EL (cell line): ENCODE measurements around the gene COX7A1.
A peak's percentile ranks its signal among the peaks of the same experiment; 100 is the strongest.
"Not testable (repeated sequence)": the region's sequence is repeated elsewhere in the genome, so short reads cannot be mapped to it uniquely, and the experiment has no call there.

Experiments used
- DNase-seq: peaks from one replicate; pipeline ENCODE4 v3.0.0-alpha.2; 2016

The COX7A1 gene

DNA sequence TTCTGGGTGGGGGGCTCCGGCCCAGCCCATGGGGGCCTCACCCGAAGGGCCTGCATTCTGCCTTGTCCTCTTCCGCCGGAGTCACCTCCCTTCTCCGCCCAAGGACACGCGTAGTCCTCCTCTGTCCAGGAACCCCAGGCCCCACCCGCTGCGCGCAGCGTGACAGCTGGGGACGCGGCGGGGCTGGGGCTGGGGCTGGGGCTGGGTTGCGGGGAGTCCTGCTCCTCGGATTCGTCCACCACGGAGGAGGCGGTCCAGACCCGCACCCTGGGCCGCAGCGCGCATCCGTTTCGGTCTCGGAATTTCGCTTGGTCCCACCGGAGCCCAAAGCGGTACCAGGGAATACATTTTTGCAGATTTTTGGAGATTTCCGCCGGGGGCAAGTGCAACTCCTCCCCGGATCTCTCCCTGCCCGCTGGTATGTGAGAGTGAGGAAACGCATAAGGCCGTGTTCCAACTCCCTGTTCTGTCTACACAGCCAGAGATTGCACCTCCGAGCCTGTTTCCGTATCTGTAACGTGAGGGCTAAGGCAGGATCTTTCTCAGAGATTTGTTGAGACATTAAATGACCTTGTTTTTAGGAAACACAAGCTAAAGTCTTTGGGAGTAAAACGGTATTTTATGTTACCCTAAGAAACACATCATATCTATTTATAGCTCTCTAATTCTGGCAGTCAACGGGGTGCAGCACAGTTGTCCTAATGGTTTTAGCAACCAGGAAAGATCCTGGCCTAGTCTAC, at the start of gene COX7A1:
Gene COX7A1 (minus strand): TSS at position 96 of the 740 bp plus-strand sequence. CDS start 40 bp downstream, at position 56.
- DNase-seq, result peak; percentile 30

DNA sequence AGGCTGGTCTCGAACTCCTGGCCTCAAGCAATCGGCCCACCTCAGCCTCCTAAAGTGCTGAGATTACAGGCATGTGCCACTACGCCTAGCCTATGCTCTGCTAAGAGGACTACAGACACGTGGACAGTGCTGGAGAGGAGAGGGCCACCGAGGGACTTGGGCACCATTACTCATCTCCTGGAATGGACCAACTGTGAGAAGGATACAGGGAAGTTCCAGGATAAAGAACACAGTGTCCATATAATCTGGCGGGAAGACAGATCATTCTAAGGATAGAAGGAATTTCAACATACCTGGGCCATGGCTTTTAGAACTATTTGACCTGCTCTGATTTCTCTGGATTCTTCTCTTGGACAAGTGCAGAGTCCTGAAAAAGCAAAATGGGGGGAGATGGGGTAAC, 49.4 kb upstream of the COX7A1 start:
- no peak for DNase-seq

DNA sequence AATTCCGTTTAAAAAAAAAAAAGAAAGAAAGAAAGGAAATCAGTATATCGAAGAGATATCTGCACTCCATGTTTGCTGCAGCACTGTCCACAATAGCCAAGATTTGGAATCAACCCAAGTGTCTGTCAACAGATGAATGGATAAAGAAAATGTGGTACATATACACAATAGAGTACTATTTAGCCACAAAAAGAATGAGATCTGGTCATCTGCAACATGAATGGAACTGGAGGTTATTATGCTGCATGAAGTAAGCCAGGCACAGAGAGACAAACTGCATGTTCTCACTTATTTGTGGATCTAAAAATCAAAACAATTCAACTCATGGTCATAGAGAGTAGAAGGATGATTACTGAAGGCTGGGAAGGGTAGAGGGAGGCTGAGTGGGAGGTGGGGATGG, 45.9 kb upstream of the COX7A1 start:
- no peak for DNase-seq

DNA sequence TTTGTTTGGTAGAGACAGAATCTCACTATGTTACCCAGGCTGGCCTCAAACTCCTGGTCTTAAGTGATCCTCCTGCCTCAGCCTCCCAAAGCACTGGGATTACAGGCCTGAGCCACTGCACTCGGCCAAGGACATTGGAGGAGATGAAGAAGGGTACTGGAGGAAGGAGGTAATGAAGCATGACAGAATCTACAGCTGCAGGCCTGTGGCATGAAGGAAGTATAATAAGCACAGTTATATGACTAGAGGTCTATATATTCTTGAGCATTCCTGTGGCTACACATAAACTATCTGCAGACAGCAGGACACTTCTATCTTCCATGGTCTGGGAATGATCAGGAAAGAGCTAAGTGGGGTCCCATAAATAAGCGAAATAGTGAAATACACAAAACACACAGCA, 44.0 kb upstream of the COX7A1 start:
- no peak for DNase-seq

DNA sequence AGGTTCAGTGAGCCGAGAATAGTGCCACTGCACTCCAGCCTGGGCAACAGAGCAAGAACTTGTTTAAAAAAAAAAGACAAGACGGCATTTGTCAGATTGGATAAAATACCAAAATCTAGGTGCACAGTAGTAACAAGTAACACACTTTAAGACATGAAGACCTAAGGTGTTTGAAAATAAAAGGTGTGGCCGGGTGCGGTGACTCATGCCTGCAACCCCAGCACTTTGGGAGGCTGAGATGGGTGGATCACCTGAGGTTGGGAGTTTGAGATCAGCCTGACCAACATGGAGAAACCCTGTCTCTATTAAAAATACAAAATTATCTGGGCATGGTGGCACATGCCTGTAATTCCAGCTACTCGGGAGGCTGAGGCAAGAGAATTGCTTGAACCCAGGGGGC, 34.5 kb upstream of the COX7A1 start:
- not testable (repeated sequence) for DNase-seq

DNA sequence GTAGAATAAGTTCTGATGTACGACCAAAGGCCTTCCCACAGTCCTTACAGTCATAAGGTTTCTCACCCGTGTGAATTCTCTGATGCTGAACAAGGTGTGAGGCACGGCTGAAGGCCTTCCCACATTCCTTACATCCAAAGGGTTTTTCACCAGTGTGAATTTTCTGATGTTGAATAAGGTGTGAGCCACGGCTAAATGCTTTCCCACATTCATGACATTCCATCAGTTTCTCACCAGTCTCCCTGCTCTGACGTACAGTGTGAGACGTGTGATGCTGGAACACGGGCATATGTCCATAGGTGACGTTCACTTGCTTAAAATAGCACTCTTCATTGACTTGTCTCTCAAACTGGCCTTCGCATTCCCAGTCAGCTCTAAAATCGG, 31.0 kb upstream of the COX7A1 start:
- DNase-seq, result no peak

DNA sequence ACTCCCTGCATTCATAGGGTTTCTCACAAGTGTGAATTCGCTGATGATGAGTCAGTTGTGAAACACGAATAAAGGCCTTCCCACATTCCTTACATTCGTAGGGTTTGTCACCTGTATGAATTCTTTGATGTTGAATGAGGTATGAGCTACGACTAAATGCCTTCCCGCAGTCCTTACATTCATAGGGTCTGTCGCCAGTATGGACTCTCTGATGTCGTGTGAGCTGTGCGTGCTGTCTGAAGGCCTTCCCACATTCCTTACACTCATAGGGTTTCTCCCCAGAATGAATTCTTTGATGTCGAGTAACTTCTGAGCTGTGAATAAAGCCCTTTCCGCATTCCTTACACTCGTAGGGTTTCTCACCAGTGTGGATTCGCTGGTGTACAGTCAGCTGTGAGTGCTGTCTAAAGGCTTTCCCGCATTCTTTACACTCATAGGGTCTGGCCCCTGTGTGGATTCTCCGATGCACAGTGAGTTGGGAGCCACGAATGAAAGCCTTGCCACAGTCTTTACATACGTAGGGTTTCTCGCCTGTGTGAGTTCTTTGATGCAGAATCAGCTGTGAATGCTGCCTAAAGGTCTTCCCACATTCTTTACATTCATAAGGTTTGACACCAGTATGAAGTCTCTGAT, 30.5 kb upstream of the COX7A1 start:
- peak; percentile 69 for DNase-seq

DNA sequence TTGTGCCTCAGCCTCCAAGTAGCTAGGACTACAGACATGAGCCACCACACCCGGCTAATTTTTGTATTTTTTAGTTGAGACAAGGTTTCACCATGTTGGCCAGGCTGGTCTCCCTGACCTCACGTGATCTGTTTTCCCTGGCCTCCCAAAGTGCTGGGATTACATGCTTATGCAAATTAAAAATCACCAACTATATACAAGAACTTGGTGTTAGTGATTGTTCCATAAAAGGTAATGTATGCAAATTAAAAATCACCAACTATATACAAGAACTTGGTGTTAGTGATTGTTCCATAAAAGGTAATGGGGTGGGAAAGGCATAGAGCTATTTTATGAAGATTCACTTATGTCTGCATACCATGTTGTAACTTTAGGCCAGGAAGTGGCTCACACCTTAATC, 26.8 kb upstream of the COX7A1 start:
- not testable (repeated sequence) for DNase-seq

DNA sequence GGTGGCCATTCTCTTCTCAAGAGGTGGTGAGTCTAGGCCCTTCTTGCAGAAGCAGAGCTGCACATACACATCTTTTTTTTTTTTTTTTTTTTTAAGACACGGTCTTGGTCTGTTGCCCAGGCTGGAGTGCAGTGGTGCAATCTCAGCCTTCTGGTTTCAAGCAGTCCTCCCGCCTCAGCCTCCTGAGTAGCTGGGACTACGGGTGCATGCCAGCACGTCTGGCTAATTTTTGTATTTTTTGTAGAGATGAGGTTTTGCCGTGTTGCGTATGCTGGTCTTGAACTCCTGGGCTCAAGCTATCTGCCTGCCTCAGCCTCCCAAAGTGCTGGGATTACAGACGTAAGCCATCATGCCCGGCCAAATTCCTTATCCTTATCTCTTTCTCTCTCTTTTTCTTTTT, 21.6 kb upstream of the COX7A1 start:
- not testable (repeated sequence) for DNase-seq

DNA sequence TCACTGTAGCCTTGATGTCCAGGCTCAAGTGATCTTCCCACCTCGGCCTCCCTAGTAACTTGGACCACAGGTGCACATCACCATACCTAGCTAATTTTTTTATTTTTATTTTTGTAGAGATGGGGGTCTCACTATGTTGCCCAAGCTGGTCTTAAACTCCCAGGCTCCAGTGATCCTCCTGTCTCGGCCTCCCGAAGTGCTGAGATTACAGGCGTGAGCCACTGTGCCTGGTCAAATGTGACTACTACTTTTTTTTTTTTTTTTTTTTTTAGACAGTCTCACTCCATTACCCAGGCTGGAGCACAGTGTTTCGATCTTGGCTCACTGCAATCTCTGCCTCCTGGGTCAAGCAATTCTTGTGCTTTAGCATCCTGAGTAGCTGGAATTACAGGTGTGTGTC, 20.6 kb upstream of the COX7A1 start:
- no peak for DNase-seq

DNA sequence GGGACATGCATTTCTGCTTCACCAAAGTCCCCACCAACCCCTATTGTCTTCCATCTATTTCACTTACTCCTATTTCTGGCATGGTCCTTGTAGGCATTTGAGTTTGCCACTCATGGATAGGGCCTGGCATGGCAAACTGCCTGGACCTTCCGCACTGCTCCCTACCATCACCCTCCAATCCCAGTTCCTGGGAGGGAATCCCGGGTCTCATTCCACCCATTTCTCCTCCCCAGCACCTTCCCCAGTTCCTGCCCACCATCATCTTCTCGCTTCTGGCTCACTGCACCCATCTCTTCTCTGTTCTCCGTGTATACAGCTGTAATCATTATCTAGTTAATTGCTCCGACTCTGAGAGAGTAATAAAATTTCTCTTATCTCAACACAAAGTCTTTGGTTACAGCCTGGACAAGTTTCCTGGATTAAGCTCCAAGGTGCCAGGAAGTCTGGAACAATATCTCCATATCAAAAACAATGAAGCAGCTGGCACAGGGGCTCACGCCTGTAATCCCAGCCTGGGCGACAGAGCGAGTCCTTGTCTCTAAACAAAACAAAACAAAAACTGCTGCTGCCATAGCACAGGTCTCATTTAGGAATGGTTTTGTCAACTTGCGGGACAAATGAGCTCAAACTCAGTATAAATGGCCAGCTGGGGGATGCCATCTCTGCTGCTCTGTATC, 17.0 kb upstream of the COX7A1 start:
- DNase-seq, result no peak

DNA sequence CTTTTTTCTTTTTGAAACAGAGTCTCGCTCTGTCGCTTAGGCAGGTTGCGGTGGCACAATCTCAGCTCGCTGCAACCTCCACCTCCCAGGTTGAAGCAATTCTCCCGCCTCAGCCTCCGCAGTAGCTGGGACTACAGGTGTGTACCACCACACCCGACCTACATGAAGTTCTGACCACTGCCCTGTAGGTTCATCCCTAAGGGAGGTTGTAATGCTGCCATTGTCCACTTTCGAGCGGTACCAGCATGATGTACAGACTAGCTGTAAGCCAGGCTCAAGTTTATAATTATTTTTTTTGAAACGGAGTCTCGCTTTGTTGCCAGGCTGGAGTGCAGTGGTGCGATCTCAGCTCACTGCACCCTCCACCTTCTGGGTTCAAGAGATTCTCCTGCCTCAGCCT, 11.6 kb upstream of the COX7A1 start:
- DNase-seq, result no peak

DNA sequence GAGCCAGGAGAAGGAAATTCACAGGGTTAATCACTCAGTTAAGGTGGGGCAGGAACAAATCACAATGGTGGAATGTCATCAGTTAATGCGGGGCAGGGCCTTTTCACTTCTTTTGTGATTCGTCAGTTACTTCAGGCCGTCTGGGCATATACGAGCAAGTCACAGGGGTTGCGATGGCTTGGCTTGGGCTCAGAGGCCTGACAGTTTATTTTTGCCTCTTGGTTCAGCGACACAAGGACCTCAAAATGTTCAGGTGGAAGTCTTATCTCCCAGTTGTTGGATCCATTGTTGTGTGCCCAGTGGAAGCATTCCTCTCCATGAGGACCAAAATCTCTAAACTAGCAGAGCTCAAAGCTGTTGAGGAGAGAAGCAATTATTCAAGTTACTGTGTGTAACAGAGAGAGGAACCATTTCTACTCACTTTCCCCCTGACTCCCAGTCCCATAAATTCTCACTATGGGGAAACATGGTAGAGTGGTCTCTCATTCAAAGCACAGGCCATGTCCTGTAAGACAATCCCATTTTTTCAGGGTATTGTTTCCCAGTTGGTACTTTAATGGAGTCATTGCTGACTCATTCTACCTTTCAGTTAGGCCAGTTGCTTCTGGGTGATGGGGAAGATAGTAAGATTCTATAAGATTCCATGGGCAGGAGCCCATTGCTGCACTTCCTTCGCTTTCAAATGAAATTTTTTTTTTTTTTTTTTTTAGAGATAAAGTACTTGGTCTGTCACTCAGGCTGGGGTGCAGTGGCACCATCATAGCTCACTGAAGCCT, 8.8 kb upstream of the COX7A1 start:
- DNase-seq, result no peak

DNA sequence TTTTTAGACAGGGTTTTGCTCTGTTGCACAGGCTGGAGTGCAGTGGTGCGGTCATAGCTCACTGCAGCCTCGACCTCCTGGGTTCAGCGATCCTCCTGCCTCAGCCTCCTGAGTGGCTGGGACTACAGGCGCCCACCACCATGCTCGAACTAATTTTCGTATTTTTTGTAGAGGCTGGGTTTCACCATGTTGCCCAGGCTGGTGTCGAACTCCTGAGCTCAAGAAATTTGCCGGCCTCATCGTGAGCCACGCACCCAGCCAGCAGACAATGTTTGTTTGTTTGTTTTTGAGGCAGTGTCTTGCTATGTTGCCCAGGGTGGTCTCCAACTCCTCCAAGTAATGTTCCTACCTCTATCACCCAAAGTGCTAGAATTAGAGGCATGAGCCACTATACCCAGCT, 879 bp upstream of the COX7A1 start:
- no peak for DNase-seq

DNA sequence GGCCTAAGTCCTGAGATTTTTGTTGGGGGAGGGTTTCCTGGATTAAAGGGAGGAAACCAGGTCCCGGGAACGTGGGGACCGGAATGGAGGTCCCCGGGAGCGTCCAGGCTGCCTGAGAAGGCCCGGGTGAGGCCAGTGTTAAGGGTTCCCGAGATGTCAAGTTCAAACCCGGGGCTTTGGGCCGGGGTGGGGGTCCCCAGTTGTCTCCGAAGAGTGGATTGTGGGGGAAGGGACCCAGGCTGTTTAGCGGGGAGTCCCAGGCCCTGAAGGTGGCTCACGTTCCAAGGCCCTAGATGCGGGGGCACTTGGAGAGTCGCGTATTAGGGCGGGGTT, 262 bp downstream of the COX7A1 start:
- DNase-seq, result no peak

DNA sequence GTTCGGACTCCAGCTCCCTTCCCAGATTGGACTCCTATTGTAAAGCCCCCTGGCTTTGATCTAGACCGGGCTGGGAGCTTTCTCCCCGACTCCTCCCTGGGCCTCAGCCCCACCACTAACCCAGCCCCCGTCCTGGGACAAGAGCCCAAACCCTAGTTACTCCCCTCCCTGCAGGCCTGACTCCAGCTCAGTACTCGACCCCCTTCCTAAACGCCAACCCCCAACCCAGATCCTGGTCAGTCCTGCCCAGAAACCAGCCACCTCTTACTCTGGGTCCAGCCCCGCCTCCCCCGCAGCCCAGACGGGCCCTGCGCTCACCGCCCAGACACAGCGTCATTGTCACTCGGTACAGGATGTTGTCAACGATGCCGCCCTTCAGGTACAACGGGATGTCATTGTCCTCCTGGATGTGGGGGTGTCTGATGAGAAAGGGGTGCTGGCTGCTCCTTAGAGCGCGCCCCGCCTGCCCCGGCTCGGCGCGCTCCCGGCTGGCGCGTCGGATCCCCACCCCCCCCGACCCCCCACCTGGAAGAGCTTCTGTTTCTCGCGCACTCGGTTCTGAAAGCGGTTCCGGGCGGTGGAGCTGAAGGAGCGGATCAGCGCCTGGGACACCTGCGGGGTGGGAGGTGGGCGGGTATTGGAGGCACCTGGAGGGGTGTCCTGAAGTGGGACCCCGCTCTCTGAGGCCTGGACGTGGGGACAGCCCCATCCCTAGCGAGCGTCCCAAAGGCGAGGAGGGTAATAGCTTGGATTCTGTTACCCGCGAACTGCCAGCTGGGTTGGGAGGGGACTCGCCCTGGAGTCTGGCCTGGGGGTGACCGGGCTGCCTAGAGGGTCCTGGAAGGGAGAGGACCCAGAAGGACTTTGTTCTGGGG, 866 bp downstream of the COX7A1 start:
- no peak for DNase-seq

DNA sequence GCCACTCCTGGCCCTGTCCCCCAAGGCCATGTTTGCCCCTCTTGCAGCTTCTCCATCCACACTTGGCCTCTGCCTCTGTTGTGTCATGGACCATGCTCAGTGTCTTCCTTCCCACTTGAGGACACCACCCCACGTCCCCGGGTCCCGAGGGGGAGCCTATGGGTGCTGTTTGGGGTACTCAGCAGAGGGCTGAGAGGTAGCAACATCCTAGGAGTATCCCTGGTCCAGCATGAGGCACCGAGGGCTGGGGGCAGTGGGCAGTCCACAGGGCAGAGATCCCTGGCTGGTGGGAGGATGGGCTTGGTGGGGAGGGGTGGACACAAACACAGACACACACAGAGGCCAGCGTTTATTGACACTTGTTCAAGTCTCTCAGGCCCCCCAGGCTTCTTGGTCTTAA, 1.7 kb downstream of the COX7A1 start:
- DNase-seq, result no peak

DNA sequence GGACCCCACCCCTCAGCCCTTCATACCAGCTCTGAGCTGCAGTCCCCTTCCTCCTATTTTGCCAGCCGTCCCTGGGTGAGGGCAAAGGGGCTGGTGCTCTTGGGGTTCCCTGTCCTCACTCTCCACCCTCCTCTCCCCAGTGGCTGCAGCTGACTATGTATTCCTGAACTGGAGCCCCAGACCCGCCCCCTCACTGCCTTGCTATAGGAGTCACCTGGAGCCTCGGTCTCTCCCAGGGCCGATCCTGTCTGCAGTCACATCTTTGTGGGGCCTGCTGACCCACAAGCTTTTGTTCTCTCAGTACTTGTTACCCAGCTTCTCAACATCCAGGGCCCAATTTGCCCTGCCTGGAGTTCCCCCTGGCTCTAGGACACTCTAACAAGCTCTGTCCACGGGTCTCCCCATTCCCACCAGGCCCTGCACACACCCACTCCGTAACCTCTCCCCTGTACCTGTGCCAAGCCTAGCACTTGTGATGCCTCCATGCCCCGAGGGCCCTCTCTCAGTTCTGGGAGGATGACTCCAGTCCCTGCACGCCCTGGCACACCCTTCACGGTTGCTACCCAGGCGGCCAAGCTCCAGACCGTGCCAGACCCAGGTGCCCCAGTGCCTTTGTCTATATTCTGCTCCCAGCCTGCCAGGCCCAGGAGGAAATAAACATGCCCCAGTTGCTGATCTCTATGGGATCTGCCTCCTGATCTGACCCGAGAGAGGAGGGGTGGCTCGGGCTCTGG, 2.4 kb downstream of the COX7A1 start:
- DNase-seq, result no peak

DNA sequence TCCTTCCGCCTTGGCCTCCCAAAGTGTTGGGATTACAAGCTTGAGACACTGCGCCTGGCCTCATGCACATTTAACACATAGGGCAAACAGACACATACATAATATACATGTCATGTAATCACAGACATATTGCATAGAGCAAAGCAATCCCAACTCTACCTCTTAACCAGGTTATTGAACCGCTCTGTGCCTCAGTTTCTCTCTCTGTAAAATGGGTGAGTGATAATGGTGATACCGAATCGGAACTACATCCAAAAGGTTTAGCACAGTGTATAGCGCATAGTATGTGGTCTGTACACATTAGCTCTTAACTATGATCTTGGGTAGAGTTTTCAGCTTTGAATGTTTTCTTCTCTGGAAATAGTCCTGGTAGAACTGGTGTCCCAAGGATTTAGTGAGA, 7.6 kb downstream of the COX7A1 start:
- DNase-seq, result no peak

DNA sequence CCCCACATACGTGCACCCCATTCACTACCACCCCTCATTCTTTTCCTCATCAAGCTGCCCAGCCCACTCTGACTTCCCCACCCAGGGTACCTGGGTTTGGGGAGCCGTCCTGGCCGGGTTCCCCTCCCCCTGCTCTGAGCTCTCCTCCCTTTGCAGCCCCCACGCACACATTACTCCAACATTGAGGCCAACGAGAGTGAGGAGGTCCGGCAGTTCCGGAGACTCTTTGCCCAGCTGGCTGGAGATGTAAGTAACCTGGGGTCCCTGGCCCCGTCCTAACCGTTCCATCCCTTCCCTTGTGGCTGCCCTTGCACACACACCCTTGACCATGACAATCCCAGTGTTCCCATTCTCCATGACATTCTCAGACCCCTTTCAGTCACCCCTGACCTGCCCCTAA, 9.8 kb downstream of the COX7A1 start:
- DNase-seq, result no peak

DNA sequence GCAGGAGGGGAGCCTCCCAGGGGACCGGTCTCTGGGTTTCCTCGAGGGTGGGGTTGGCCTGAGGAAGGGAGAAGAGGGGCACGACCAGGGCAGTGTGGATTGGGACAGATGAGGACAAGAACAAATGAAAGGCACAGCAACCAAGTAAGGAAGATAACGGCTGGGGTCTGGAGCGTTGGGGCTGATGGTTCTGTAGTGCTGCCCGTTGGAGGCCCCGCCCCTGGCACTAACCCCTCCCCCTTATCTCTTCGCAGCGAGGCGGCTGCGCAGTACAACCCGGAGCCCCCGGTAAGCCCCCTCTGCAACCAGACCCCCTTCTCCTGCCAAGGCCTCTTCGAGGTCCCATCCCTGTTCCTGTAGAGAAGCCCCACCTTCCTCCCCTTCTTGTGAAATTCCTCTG, 10.2 kb downstream of the COX7A1 start:
- no peak for DNase-seq
